Mesothelial cell of epicardium (in vitro differentiated cells): Measurements from ENCODE around the gene HSD17B14. TPM values are rescaled to one million over a fixed set of nuclear protein-coding genes. Genes with fewer than 3 reads are reported as not detected.
"Not testable (repeated sequence)": the region's sequence is repeated elsewhere in the genome, so short reads cannot be mapped to it uniquely, and the experiment has no call there.

ENCODE experiments used
- DNase-seq, 2 experiments: peaks; one replicate each; pipeline ENCODE4 v3.0.0; 2021; ENCODE audit warnings: low spot score in 2 of 2; ENCODE audit not compliant: unreplicated experiment in 2 of 2
- H3K27ac Mint-ChIP-seq: 2 replicates; pipeline ENCODE4 v1.8.0; 2021; ENCODE audit warnings: mixed read lengths
- H3K27me3 Mint-ChIP-seq: 2 replicates; pipeline ENCODE4 v1.8.0; 2021; ENCODE audit warnings: low read depth, mixed read lengths
- H3K36me3 Mint-ChIP-seq: 2 replicates; pipeline ENCODE4 v1.8.0; 2021; ENCODE audit warnings: mixed read lengths
- H3K4me1 Mint-ChIP-seq: 2 replicates; pipeline ENCODE4 v1.8.0; 2021; ENCODE audit warnings: mixed read lengths
- H3K4me3 Mint-ChIP-seq: 2 replicates; pipeline ENCODE4 v1.8.0; 2021; ENCODE audit warnings: mild to moderate bottlenecking, moderate library complexity, mixed read lengths
- H3K9me3 Mint-ChIP-seq: 2 replicates; pipeline ENCODE4 v1.8.0; 2021; ENCODE audit warnings: mixed read lengths
- CTCF ChIP-seq: fragments of 200-600 bp; sonication (generic); IDR thresholded peaks from one replicate; pipeline ENCODE4 v1.5.0; 2021; ENCODE audit warnings: antibody characterized with exemption; ENCODE audit not compliant: unreplicated experiment
- total RNA-seq: library from RNA; stranded (reverse); gene quantifications from 3 replicates; pipeline ENCODE4 v1.2.1, GENCODE V29; 2021

The HSD17B14 gene
- total RNA-seq, 1 donor from 2014 or later: 27.1 TPM

GRCh38 chr19:48777139-48777538 is 59.2 kb downstream of the HSD17B14 start:
- Mint-ChIP-seq H3K4me1 (peaks cover 12% of the 10 kb centered on the region), H3K4me3 (no peak overlapping the region), H3K9me3 (no peaks in the 10 kb centered on the region), H3K27me3 (no peaks in the 10 kb centered on the region), H3K27ac (no peak overlapping the region), H3K36me3 (no peaks in the 10 kb centered on the region)
- no peak for DNase-seq
- TF ChIP-seq CTCF: no peak

GRCh38 chr19:48772503-48772953 is 63.8 kb downstream of the HSD17B14 start:
- no peak for TF ChIP-seq CTCF
- Mint-ChIP-seq H3K4me3 (no peak overlapping the region), H3K4me1 (no peaks in the 10 kb centered on the region), H3K36me3 (no peaks in the 10 kb centered on the region), H3K27me3 (peaks cover 9% of the 10 kb centered on the region), H3K27ac (no peak overlapping the region), H3K9me3 (no peaks in the 10 kb centered on the region)
- DNase-seq: no peak

- H3K9me3 Mint-ChIP-seq: no peaks in the 10 kb centered on the region
- H3K4me3 Mint-ChIP-seq: no peak overlapping the region
- TF ChIP-seq CTCF: no peak
- H3K27me3 Mint-ChIP-seq: peaks cover 12% of the 10 kb centered on the region
- H3K36me3 Mint-ChIP-seq: no peaks in the 10 kb centered on the region
- DNase-seq: no peak
- H3K4me1 Mint-ChIP-seq: no peaks in the 10 kb centered on the region
- no peak overlapping the region for H3K27ac Mint-ChIP-seq
These were observed 65.4 kb downstream of the HSD17B14 start for GRCh38 chr19:48770734-48771472.

GRCh38 chr19:48770266-48770665 is 66.0 kb downstream of the HSD17B14 start:
- Mint-ChIP-seq H3K36me3 (no peaks in the 10 kb centered on the region), H3K27ac (no peak overlapping the region), H3K4me1 (no peaks in the 10 kb centered on the region), H3K4me3 (no peak overlapping the region), H3K27me3 (peaks cover 16% of the 10 kb centered on the region), H3K9me3 (no peaks in the 10 kb centered on the region)
- TF ChIP-seq CTCF: no peak
- DNase-seq: no peak

GRCh38 chr19:48768994-48769713 is 67.1 kb downstream of the HSD17B14 start:
- no peaks in the 10 kb centered on the region for H3K36me3 Mint-ChIP-seq
- no peak overlapping the region for H3K4me3 Mint-ChIP-seq
- H3K27ac Mint-ChIP-seq: no peak overlapping the region
- H3K27me3 Mint-ChIP-seq: peaks cover 19% of the 10 kb centered on the region
- H3K4me1 Mint-ChIP-seq: no peaks in the 10 kb centered on the region
- no peaks in the 10 kb centered on the region for H3K9me3 Mint-ChIP-seq
- no peak for DNase-seq
- no peak for TF ChIP-seq CTCF

GRCh38 chr19:48768171-48768753 is 68.0 kb downstream of the HSD17B14 start:
- H3K27ac Mint-ChIP-seq, DNase-seq: not testable (repeated sequence)

GRCh38 chr19:48765816-48766215 is 70.5 kb downstream of the HSD17B14 start:
- not testable (repeated sequence) for DNase-seq, H3K36me3 Mint-ChIP-seq, H3K4me1 Mint-ChIP-seq, H3K27ac Mint-ChIP-seq, H3K4me3 Mint-ChIP-seq, H3K9me3 Mint-ChIP-seq
- peaks cover 45% of the 10 kb centered on the region for H3K27me3 Mint-ChIP-seq

More at GRCh38 chr19:48768171-48768753, 68.0 kb downstream of the HSD17B14 start:
- H3K9me3 Mint-ChIP-seq, H3K4me1 Mint-ChIP-seq, H3K36me3 Mint-ChIP-seq, H3K4me3 Mint-ChIP-seq: not testable (repeated sequence)
- H3K27me3 Mint-ChIP-seq: peaks cover 22% of the 10 kb centered on the region
